GM18499 (cell line): ENCODE data around the gene CD58.

Source experiments
- ATAC-seq: cut with Tn5 transposase; IDR thresholded peaks from one replicate; pipeline ENCODE4 v1.9.1; 2021; ENCODE audit warnings: moderate number of reproducible peaks; ENCODE audit not compliant: insufficient read depth, unreplicated experiment

The CD58 gene

GRCh38 chr1:116497656-116498055 is 73.2 kb downstream of the CD58 start:
- ATAC-seq: no peak

GRCh38 chr1:116496898-116497297 is 73.9 kb downstream of the CD58 start:
- no peak for ATAC-seq

DNA sequence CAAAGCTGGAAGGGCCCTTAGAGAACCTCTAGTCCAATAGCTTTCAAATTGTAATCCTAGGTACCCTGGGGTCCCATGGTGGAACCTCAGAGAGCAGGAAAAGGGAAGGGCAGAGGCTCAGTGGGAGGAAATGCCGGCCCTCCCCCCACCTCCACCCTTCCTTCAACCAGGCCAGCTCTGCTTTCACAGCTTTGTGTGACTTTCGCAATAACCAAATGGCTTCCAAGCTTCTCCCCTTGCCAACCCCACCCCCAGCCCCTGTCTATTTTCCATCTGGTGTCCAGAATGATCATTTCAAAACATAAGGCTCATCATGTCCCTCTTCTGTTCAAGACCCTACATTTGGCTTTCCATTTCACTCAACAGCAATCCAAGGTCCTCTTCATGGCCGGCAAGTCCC is 74.4 kb downstream of the CD58 start:
- ATAC-seq: no peak

- ATAC-seq: no peak
Measured at GRCh38 chr1:116495535-116495934, 75.3 kb downstream of the CD58 start.

- ATAC-seq: no peak
Measured at GRCh38 chr1:116494745-116495144, 76.1 kb downstream of the CD58 start.

- no peak for ATAC-seq
Measured at GRCh38 chr1:116494353-116494692, 76.5 kb downstream of the CD58 start.

DNA sequence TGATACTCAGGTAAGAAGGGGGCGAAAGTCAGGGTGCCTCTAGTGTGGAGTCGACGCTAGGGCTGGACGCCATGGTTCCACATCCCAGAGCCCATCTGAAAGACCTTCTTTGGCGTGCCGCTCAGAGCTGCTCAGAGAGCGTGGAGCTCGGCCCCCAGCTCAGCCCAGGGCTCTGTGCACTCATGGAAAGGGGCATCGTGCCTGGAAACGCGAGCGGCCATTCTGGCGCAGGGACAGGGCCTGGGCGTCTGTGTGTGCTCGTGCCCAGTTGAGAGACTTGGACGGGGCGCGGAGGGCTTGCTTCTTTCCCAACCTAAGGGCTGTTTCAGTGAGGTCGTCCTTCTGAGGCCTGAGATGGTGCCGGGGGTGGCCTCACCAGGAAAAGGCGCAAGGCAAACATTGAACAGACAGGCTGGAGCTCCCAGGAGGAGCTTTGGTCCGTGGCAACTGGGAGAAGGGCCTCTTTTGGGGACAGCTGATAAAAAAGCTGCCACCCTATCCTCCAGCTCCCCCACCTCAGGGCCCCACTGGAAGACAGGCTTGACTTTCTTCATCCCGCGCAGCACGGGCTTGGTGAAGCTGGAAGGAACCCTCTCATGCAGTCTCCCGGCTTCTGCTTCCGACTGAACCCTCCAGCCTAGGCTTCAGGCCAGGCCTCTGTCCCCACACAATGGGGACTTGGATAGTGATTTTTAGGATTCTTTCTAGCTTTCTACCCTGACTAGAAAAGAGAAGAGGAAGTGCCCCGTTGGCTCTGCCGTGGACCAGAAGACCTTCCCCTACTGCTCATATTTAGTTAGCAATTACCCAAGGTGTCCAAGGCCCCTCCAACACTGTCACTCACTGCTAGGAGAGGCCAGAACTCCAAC is 77.1 kb downstream of the CD58 start:
- ATAC-seq: no peak

DNA sequence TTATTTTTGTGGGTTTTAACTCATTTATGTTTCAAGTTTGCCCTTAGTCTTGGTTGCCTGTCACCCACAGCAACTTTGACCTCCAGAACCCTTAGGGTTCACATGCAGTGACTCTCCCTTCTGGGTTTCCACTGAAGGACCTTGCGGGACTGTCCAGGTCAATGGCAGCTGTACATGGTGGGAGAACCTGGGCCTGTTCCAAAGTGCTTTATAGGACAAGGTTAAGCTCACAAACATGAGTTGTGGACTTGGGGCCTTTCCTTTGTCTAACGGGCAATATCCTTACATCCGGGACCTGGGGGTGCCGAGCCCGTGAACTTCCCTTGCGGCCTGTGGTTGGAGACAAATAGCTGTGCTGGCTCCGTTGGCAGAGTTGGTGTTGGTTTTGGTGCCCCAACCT is 77.8 kb downstream of the CD58 start:
- ATAC-seq: no peak

DNA sequence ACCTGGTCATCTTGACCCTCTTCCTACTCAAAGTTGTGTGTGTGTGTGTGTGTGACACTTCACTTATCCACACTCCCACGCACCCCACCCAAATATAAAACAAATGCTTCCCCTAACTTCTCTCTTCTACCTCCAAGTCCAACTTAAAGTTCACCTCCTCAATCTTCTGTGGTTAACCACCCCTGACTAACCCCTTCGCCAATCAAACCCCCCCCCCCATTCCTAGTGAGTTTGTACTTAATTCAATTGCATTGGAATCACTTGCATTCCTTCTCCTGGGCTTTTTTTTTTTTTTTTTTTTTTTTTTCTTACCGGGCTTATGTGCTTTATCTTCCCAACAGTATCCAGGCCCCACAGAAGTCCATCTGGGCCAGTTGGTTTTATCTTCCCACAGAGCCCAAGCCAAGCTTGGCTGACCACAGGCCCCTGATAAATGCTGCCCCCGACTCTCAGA is 78.4 kb downstream of the CD58 start:
- no peak for ATAC-seq

DNA sequence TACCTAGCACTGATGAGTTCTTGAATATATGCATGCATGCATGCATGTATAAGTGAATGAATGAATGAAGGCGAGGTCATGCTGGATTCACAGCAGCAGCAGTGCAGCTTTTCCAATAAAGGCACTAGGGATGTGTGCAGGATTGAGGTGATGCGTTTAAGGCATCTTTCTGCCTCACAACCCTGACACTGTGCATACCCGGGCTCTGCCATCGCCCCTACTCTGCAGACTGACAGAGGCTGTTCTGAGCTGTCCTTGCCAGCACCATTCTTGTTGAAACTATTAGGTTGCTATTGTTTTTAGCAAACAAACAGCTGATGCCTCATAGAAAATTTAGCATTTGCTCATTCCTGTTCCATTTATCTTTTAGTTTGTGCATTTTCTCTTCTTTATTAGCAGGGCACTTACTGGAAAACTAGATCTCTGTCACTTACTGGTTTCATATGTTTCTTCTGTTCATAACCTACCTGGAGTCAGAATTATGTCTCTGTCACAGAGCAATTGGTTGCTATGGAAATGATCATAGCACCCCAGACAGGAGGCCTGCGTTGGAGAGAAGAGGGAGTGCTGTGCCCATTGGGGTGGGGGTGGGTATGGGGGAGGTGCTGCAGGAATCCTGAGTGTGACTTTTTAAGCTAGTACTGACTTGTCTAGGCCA is 79.0 kb downstream of the CD58 start:
- ATAC-seq: no peak

DNA sequence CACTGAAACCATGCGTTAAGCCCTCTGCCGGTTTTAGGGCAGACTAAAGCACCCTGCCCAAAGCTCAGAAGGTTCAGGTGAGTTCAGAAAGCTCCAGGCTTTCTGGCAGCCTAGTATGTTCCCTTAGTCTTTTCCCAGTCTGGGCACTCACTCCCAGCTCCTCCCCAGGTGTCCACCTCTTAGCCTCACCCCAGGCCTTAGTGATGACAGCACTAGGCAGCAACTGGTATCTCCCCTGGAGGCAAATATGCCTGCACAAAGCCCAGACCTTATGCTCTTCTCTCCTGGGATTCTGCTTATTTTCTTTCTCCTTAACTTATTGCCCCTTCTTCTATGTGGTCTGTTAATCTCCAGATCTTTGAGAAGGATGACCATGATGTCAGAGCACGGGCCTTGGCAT is 80.2 kb downstream of the CD58 start:
- no peak for ATAC-seq

- no peak for ATAC-seq
Measured at GRCh38 chr1:116489231-116489697, 81.6 kb downstream of the CD58 start.

GRCh38 chr1:116488071-116488470 is 82.8 kb downstream of the CD58 start:
- no peak for ATAC-seq

DNA sequence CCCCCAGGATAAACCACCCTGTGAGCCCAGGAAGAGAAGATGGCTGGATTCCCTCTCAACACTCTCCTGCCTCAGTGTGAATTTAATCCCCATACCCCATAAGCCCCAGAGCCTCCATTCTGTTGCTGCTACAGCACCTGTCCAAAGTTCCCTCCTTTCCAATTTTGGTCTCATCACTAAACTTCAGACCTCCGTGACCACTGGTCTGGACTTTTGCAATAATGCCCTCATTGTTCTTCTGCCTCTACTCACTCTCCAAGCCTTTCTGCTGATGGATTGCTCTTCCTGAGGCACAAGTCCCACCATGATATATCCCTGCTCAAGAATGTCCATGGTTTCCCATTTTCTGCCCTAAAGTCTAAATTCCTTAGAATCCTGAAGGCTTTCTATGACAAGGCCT is 83.2 kb downstream of the CD58 start:
- ATAC-seq: no peak

DNA sequence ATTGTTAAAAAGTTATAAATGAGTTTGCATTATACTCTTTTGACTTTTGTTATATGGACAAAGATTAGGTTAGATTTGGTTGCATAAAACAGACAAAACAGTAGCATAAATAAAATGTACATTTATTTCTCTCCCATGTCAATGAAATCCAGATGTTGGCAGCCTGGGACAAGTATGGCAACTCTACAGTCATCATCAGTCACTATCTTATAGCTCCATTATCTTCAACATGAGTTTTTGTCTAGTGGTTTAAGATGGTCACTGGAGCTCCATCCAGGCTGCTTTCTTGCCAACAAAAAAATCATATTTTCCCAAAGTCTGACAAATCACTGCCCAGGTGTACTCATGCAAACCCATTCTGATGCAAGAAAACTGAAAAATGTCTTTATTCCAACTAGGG is 83.8 kb downstream of the CD58 start:
- no peak for ATAC-seq

- ATAC-seq: no peak
Measured at GRCh38 chr1:116486424-116486823, 84.4 kb downstream of the CD58 start.

- ATAC-seq: no peak
Measured at GRCh38 chr1:116485976-116486375, 84.8 kb downstream of the CD58 start.

GRCh38 chr1:116485071-116485735 is 85.6 kb downstream of the CD58 start:
- peak; percentile 64 for ATAC-seq

DNA sequence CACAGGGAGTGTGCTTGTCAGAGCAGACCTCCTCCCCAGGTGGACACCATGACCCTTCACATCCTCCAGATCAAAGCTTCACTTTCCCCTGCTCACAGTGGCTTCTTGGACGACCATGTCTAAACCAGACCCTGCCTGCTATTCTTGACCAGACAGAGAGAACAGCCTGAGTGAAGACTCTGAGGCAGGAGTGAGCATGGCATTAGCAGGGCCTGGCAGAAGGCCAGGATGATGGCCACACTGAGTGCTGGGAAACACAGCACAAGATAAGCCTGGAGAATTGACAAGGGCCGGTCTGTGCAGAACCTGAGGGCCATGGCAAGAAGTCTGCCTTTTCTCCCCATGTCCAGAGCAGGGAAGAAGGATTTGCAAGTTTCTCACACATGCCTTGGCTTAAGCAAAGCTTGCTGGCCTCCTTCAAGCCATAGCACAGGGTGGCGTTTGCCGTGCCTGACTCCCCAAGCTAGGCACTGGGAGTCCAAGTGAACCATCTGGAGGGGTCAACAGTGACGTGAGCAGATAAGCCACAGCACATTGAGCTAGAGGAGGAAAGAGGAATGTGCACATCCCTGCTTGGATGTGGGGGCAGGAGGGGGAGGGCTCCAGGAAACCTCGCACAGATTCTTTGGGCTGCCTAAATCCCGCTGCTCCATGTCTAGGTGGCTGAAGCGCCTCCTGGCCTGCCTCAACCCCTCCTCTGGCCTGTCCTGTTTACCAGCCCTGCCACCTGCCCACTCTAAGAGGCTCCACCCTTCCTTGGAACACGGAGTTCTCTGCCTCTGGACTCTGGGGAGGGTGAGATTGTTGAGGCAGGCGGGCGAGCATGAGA is 87.1 kb downstream of the CD58 start:
- ATAC-seq: no peak

GRCh38 chr1:116482490-116482889 is 88.3 kb downstream of the CD58 start:
- no peak for ATAC-seq
